NB4 (cell line): Measurements from ENCODE around the gene ICE1.
"Not testable (repeated sequence)": the region's sequence is repeated elsewhere in the genome, so short reads cannot be mapped to it uniquely, and the experiment has no call there.

ENCODE experiments used
- DNase-seq: peaks from one replicate; pipeline ENCODE4 v3.0.0; 2010; ENCODE audit warnings: low read depth
- H3K4me3 ChIP-seq: one replicate; pipeline ENCODE4 v1.5.1; 2011; ENCODE audit warnings: mild to moderate bottlenecking, low read depth, low read length, moderate library complexity
- CTCF ChIP-seq: IDR thresholded peaks from one replicate; pipeline ENCODE4 v1.5.1; 2012; ENCODE audit warnings: low read depth, low read length
- MAX ChIP-seq: IDR thresholded peaks from 2 replicates; pipeline ENCODE4 v1.6.1; 2011; ENCODE audit warnings: low read depth, low read length
- MYC ChIP-seq: IDR thresholded peaks from 2 replicates; pipeline ENCODE4 v1.6.1; 2011; ENCODE audit warnings: low read depth, low read length
- POLR2A ChIP-seq: IDR thresholded peaks from 2 replicates; pipeline ENCODE4 v1.6.1; 2011; ENCODE audit warnings: mild to moderate bottlenecking; ENCODE audit not compliant: insufficient read length; ENCODE audit errors: extremely low read depth

The ICE1 gene

GRCh38 chr5:5492087-5492933 lies 69.8 kb downstream of the ICE1 start:
- peak; percentile 76 for DNase-seq
- TF ChIP-seq MAX (no peak), POLR2A (no peak), CTCF (peak; percentile 65), MYC (no peak)
- no peak overlapping the region for H3K4me3 ChIP-seq

- not testable (repeated sequence) for DNase-seq
Measured at GRCh38 chr5:5492934-5493271, 70.4 kb downstream of the ICE1 start.

GRCh38 chr5:5494489-5495402 lies 72.3 kb downstream of the ICE1 start:
- no peak overlapping the region for H3K4me3 ChIP-seq
- TF ChIP-seq MYC (no peak), CTCF (no peak), MAX (no peak), POLR2A (no peak)
- peak; percentile 57 for DNase-seq

More at GRCh38 chr5:5492934-5493271, 70.4 kb downstream of the ICE1 start:
- not testable (repeated sequence) for H3K4me3 ChIP-seq

GRCh38 chr5:5497152-5497788 lies 74.8 kb downstream of the ICE1 start:
- TF ChIP-seq POLR2A (no peak), MAX (peak; percentile 62), CTCF (peak; percentile 83), MYC (0 out of 2 replicates have a peak, but pooled peaks have one; percentile 42)
- DNase-seq, result peak; percentile 61
- no peak overlapping the region for H3K4me3 ChIP-seq

- DNase-seq, result no peak
- H3K4me3 ChIP-seq, result no peak overlapping the region
- TF ChIP-seq POLR2A, result no peak
- TF ChIP-seq MAX, result no peak
- TF ChIP-seq CTCF, result no peak
- TF ChIP-seq MYC, result no peak
Measured at GRCh38 chr5:5499442-5499841, 77.0 kb downstream of the ICE1 start.

GRCh38 chr5:5504325-5504724 lies 81.8 kb downstream of the ICE1 start:
- H3K4me3 ChIP-seq, result no peak overlapping the region
- DNase-seq, result no peak
- TF ChIP-seq MYC (no peak), CTCF (no peak), MAX (no peak), POLR2A (no peak)
